ENCODE data around the gene BMX.
A peak's percentile ranks its signal among the peaks of the same experiment; 100 is the strongest.

GRCh38 chrX:15594371-15594770 lies 93.8 kb downstream of the BMX start:
- TF ChIP-seq CTCF (IDR thresholded peaks at IDR 0.05; ENCODE audit: low read depth, low read length) (peak; percentile 36), EZH2phosphoT487 (IDR thresholded peaks at IDR 0.05; ENCODE audit: low read depth) (no peak)

Measured in OCI-LY3 (cell line).